ENCODE measurements around the gene HSF5.
A peak's percentile ranks its signal among the peaks of the same experiment; 100 is the strongest.

DNA sequence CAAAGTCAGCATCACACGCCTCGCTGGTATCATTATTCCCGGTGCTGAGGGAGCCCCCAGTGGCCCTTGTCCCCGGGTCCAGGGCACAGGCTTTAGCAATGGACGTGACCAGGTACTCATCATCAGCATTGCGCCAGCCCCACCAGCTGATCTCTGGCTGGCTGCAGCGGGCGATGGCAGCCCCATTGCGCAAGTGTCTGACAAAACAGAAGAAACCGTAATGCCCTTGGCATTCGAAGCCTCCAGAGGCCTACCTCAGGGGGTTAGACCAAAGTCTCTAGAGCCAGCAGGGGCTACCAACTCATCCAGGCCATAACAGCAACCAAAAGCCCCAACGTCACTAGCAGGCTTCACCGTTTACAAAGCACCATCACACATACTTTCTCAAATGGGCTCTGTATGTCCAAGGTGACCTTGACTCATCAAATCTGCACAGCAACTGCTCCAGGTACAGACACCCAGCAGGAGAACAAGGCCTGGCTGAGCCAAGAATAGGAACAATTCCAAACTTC is 19.0 kb upstream of the HSF5 start:
- peak in 1 of 4 donors; percentile 4 for TF ChIP-seq CTCF (IDR thresholded peaks at IDR 0.05)
- no peak for TF ChIP-seq POLR2A (IDR thresholded peaks at IDR 0.05)
